Thyroid gland (tissue), 4 donors: Measurements from ENCODE around the gene A1CF. TPM values are rescaled to one million over a fixed set of nuclear protein-coding genes. Genes with fewer than 3 reads are reported as not detected.
"Not testable (repeated sequence)": the region's sequence is repeated elsewhere in the genome, so short reads cannot be mapped to it uniquely, and the experiment has no call there.

Experiments
- DNase-seq, 2 donors: peaks; one replicate each; pipeline ENCODE4 v3.0.0-alpha.2; 2019
- H3K27ac ChIP-seq, 3 donors: fragments of 200-600 bp; sonication (generic); 1 replicate in 2 of 3; 2 replicates in 1 of 3; pipeline ENCODE4 v1.5.1; 2016 to 2019; ENCODE audit warnings: mild to moderate bottlenecking in 1 of 3, moderate library complexity in 1 of 3
- H3K27me3 ChIP-seq: fragments of 200-600 bp; sonication (generic); one replicate; pipeline ENCODE4 v1.5.1; 2019
- H3K36me3 ChIP-seq, 2 donors: fragments of 200-600 bp; sonication (generic); one replicate each; pipeline ENCODE4 v1.5.1; 2016 to 2019
- H3K4me1 ChIP-seq, 2 donors: fragments of 200-600 bp; sonication (generic); one replicate each; pipeline ENCODE4 v1.5.1; 2017 to 2019
- H3K4me3 ChIP-seq, 3 donors: fragments of 200-600 bp; sonication (generic); replicated peaks in 1 of 3; 1 replicate in 2 of 3; 2 replicates in 1 of 3; pipeline ENCODE4 v1.5.1; 2016; ENCODE audit warnings: mild to moderate bottlenecking in 1 of 3
- H3K9me3 ChIP-seq: fragments of 200-600 bp; sonication (generic); one replicate; pipeline ENCODE4 v1.5.1; 2017
- POLR2A ChIP-seq, 2 donors: fragments of 450-650 bp; IDR thresholded peaks; one replicate each; pipeline ENCODE4 v1.6.1; 2017; ENCODE audit warnings: antibody characterized with exemption in 2 of 2, mild to moderate bottlenecking in 2 of 2, moderate library complexity in 1 of 2
- WGBS, 2 donors: methylation state at CpG; one replicate each; pipeline ENCODE4 v1.1.5; 2017; 5-methylcytosine and 5-hydroxymethylcytosine counted together
- intact Hi-C: fragments of 100-400 bp; cut with DNase I; formaldehyde crosslinking; loops from one replicate; pipeline ENCODE4 v1.15.1; 2023
- total RNA-seq, 4 donors: library from RNA; depleted of rRNA; stranded (reverse); fragments of >200 nt; gene quantifications; one replicate each; pipeline ENCODE4 v1.2.3, GENCODE V29; 2016
- TF ChIP-seq, protein P1 (sequence below), 6 experiments: fragments of 200-600 bp in 3 of 6; fragments of 450-650 bp in 3 of 6; sonication (generic) in 3 of 6; IDR thresholded peaks; one replicate each; pipeline ENCODE4 v1.5.1; 2016 to 2019; ENCODE audit warnings: antibody characterized with exemption in 6 of 6, mild to moderate bottlenecking in 2 of 6, inconsistent platforms in 1 of 6, moderate library complexity in 1 of 6

A1CF gene
- total RNA-seq, 4 donors from 2014 or later, result not detected

- Histone ChIP-seq H3K36me3 (no peaks in the 10 kb centered on the region), H3K27me3 (no peaks in the 10 kb centered on the region), H3K4me3 (no peak overlapping the region), H3K9me3 (no peaks in the 10 kb centered on the region), H3K27ac (no peak overlapping the region), H3K4me1 (no peaks in the 10 kb centered on the region)
- intact Hi-C loops, result no loop called here
- no peak for DNase-seq
- TF ChIP-seq POLR2A (IDR thresholded peaks at IDR 0.05), result no peak
- TF ChIP-seq, protein P1, sequence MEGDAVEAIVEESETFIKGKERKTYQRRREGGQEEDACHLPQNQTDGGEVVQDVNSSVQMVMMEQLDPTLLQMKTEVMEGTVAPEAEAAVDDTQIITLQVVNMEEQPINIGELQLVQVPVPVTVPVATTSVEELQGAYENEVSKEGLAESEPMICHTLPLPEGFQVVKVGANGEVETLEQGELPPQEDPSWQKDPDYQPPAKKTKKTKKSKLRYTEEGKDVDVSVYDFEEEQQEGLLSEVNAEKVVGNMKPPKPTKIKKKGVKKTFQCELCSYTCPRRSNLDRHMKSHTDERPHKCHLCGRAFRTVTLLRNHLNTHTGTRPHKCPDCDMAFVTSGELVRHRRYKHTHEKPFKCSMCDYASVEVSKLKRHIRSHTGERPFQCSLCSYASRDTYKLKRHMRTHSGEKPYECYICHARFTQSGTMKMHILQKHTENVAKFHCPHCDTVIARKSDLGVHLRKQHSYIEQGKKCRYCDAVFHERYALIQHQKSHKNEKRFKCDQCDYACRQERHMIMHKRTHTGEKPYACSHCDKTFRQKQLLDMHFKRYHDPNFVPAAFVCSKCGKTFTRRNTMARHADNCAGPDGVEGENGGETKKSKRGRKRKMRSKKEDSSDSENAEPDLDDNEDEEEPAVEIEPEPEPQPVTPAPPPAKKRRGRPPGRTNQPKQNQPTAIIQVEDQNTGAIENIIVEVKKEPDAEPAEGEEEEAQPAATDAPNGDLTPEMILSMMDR (IDR thresholded peaks at IDR 0.05), result no peak
Measured at GRCh38 chr10:50794490-50794889, 90.9 kb downstream of the A1CF start.

DNA sequence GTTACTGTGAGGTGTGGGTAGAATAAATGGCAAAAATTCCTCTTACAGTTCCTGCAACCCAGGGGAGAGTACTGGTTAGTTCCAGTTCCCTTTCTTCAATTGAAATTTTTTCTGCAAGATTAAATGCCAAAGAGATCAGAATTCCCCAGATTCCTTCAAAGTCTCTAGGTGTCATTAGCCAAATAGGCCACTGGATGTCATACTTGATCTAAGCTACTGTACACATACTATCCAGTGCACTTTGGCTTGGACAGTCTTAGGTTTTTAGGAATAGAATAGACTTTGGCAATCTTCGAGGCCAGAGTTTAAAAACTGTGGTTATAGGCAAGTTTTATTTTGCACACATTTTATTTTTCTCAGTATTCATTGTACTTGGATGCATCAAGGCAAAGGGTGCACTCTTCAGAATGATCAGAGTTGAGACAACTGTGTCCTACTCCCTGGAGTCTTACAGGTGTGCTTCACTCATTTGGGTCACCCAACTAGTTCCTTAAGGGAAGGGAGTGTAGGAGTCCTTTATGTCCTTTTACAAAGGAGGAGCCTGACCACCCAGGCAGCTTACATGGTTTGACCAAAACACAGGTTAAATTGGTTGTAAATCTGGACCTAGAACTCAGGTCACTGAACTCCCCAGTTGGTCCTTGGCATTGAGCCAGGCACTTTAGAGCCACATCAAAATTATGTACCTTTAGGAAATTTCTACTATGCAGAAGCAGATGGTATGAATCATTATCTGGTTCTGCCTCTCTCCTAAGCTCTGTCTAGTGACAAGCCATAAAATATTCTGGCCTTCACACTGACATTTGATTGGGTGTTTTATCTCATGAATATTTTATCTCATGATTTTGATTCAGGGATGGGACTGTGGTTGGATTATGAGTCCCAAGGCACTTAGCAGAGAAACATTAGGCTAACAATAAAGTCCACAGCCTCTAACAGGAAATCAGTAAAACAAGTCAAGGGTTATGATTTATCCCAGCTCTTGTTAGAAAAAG is 96.2 kb downstream of the A1CF start:
- Histone ChIP-seq H3K27me3 (no peaks in the 10 kb centered on the region), H3K36me3 (no peaks in the 10 kb centered on the region), H3K9me3 (no peaks in the 10 kb centered on the region), H3K4me3 (no peak overlapping the region), H3K27ac (no peak overlapping the region), H3K4me1 (no peaks in the 10 kb centered on the region)
- 44 to 60% methylated on average over 1 of the region's 1 CpG for WGBS, 2 donors
- peak in 1 of 2 donors; percentile 8 for DNase-seq
- intact Hi-C loops, result no loop called here
- no peak for TF ChIP-seq POLR2A (IDR thresholded peaks at IDR 0.05)
- TF ChIP-seq, protein P1 (IDR thresholded peaks at IDR 0.05), result peak in 4 of 6 experiments; percentile 33 to 81 (median 60)

DNA sequence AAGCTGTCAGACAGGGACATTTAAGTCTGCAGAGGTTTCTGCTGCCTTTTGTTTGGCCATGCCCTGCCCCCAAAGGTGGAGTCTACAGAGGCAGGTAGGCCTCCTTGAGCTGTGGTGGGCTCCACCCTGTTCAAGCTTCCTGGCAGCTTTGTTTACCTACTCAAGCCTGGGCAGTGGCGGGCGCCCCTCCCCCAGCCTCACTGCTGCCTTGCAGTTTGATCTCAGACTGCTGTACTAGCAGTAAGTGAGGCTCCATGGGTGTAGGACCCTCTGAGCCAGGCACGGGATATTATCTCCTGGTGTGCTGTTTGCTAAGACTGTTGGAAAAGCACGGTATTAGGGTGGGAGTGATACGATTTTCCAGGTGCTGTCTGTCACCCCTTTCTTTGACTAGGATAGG is 97.5 kb downstream of the A1CF start:
- H3K4me3 ChIP-seq, intact Hi-C loops, H3K36me3 ChIP-seq, H3K27me3 ChIP-seq, H3K4me1 ChIP-seq, H3K9me3 ChIP-seq, H3K27ac ChIP-seq, DNase-seq: not testable (repeated sequence)
- WGBS, 2 donors, result 53 to 71% methylated on average over 3 to 5 of the region's 5 CpGs

DNA sequence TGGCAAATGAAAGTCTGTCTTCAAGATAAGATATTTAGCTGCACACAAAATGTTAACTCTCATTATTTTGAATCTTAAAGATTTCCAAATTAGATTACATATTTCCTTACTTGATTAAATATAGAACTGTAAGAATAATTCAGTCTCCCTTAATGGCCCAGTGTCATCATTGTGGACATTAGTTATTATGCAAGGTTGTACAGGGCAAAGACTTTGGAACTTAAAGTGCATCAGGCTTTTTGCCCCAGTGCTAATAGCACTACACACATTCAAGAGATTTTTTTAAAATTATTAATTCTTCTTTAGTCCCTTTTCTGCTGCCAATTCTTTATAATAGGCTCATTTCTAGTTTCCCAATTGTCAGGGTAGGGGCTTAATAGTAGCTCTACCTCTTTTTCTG is 103.4 kb downstream of the A1CF start:
- not testable (repeated sequence) for H3K4me1 ChIP-seq

DNA sequence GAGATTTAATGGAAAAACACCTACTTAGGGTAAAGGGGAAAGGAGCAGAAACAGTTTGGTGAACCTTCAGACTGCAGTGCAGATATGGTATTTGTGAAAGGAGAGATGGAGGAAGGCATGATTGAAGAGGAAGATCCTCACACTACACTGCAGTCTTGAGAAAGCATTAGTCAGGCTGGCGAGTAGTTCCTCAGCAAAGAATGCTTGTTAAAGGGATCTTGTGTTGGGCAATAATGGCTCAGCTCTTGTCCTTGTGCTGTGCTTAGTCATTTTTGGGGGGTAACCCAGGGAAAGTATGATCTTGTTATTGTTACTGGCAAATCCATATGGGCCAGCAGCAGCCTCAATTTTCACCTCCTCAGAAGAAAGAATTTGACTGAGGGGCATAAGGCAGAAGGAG is 105.4 kb downstream of the A1CF start:
- 81 to 88% methylated on average over 1 of the region's 1 CpG for WGBS, 2 donors
- H3K9me3 ChIP-seq, DNase-seq: not testable (repeated sequence)

More for the DNA sequence above, 103.4 kb downstream of the A1CF start:
- H3K27me3 ChIP-seq, H3K4me3 ChIP-seq, H3K9me3 ChIP-seq, DNase-seq, intact Hi-C loops, H3K27ac ChIP-seq, H3K36me3 ChIP-seq: not testable (repeated sequence)

GRCh38 chr10:50774868-50775267 is 110.6 kb downstream of the A1CF start:
- intact Hi-C loops, H3K36me3 ChIP-seq, H3K27ac ChIP-seq, H3K4me1 ChIP-seq, H3K4me3 ChIP-seq, H3K27me3 ChIP-seq, DNase-seq, H3K9me3 ChIP-seq: not testable (repeated sequence)
- WGBS, 2 donors, result 31 to 34% methylated on average over 2 of the region's 2 CpGs

More for the DNA sequence above, 105.4 kb downstream of the A1CF start:
- intact Hi-C loops, H3K27ac ChIP-seq, H3K4me3 ChIP-seq, H3K36me3 ChIP-seq, H3K4me1 ChIP-seq, H3K27me3 ChIP-seq: not testable (repeated sequence)

GRCh38 chr10:50772042-50772441 is 113.4 kb downstream of the A1CF start:
- H3K9me3 ChIP-seq, H3K4me1 ChIP-seq, DNase-seq, H3K27me3 ChIP-seq, H3K27ac ChIP-seq, H3K4me3 ChIP-seq, H3K36me3 ChIP-seq, intact Hi-C loops: not testable (repeated sequence)
- WGBS, 2 donors, result 79 to 86% methylated on average over 2 to 3 of the region's 3 CpGs

- intact Hi-C loops, result not testable (repeated sequence)
Measured at GRCh38 chr10:50766774-50767513, 118.5 kb downstream of the A1CF start.

More at GRCh38 chr10:50766774-50767513, 118.5 kb downstream of the A1CF start:
- H3K4me3 ChIP-seq, H3K27me3 ChIP-seq, H3K27ac ChIP-seq, DNase-seq, H3K9me3 ChIP-seq, H3K36me3 ChIP-seq, H3K4me1 ChIP-seq: not testable (repeated sequence)
- WGBS, 2 donors, result 87 to 88% methylated on average over 4 of the region's 5 CpGs
